ENCODE data around the gene PDX1.

Gene PDX1

GRCh38 chr13:27919934-27920676, at the start of gene PDX1:
TSS of gene PDX1 (plus strand) at chr13:27920000. CDS start at chr13:27920139, 139 bp downstream.
- FAIRE-seq (no peak), DNase-seq (ENCODE audit: low spot score) (no peak)

GRCh38 chr13:27878274-27878673, 41.5 kb upstream of the PDX1 start:
- FAIRE-seq (no peak), DNase-seq (ENCODE audit: low spot score) (no peak)

- no peak for FAIRE-seq
- no peak for DNase-seq (ENCODE audit: low spot score)
Observed at GRCh38 chr13:27889471-27889870, 30.3 kb upstream of the PDX1 start.

- no peak for FAIRE-seq
Observed at GRCh38 chr13:27896726-27897125, 23.1 kb upstream of the PDX1 start.

GRCh38 chr13:27904719-27905118, 15.1 kb upstream of the PDX1 start:
- no peak for DNase-seq (ENCODE audit: low spot score)
- no peak for FAIRE-seq

More at GRCh38 chr13:27896726-27897125, 23.1 kb upstream of the PDX1 start:
- DNase-seq (ENCODE audit: low spot score): no peak

DNA sequence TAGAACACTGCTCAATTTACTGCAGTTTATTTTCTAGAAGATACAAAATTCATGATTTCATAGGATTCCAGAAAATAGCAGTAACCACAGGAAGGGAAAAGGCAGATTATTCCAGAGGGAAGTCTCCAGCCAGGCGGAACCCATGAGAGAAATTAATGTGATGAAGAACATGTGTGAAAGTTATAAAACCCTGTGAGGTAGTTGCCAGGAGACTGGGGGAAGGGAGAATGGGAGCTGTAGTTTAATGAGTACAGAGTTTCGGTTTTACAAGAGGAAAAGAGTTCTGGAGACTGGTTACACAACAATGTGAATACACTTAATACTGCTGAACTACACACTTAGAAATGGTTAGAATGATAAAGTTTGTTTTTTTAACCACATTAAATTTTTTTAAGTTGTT, 14.2 kb upstream of the PDX1 start:
- DNase-seq (ENCODE audit: low spot score) (no peak), FAIRE-seq (no peak)

- FAIRE-seq (no peak), DNase-seq (ENCODE audit: low spot score) (no peak)
Observed at GRCh38 chr13:27907121-27907787, 12.5 kb upstream of the PDX1 start.

DNA sequence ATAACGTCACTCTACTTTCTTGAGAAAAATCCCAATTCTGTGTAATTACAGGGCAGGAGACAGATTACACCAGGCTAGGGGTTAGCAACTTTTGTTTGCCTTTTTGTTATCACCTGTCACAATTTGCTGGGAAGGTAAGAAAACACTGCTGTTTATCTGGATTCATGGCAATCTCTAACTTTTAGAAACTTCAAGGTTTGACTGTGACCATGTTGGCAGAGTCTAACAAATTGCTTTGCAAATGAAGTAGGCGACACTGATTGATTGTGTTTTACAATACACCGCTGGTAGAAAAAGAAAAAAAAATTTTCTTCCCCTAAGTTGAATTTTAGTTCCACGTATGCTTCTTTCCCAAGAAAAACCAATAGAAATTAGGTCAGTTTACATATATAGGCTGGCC, 10.4 kb upstream of the PDX1 start:
- FAIRE-seq: no peak
- DNase-seq (ENCODE audit: low spot score): no peak

DNA sequence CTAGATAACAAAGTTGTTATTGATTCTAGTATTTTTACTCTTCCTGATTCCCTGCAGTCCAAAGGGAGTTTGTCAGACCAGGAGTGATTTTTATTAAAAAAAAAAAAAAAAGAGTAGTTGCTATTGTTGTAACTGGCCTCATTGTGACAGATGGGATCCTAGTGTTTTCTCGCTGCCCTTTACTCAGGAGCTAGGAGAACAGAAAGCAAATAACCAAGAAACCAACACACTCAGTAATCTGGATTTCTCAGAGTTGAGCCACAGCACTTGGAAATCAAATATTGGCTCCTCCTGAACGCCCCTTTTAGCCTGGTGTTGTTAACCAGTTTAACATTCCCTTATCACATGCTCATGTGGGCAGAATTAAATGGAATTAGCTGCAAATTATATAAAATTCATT, 8.3 kb upstream of the PDX1 start:
- FAIRE-seq (no peak), DNase-seq (ENCODE audit: low spot score) (no peak)

- FAIRE-seq (no peak), DNase-seq (ENCODE audit: low spot score) (no peak)
Observed at GRCh38 chr13:27913160-27913559, 6.6 kb upstream of the PDX1 start.

DNA sequence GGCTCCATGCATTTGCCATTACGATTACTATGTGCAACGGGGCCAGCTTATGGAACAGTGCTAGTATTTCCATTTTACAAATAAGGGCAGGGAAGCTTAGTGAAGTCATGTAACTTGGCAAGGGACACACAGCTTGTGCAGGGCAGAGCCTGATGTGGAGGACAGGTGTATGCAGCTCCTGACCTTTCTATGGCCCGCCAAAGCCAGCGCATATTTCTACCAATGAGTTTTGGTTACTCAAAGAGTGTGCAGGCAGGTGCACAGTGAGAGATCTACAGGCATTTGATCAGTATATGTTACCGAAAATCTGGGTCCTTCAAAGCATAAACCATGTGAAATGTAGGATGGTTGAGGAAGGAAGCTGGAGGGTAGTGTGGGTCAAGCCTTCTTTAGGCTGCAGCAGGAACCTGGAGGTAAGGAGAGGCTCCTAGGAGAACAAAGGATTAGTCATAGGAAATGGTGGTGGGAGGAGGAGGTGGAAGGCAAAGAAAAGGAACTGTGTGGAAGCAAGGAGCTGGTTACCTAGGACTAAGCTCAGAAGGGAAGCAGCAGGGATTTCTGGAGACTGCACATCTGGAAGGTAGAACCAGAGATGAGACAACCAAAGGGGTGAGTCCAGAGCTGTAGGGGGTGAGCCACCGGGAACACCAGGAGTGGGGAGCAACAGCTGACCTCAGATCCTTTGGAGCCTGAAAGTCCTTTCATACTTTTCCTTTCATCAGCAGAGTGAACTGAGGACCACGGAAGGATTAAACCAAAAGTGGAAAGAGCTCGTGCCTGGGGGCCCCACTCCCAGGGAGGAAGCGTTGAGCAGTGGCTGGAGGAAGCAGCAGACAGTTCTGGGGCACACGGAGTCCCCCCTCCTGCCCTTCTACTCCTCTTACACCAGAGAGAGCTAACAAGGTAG, 4.2 kb upstream of the PDX1 start:
- DNase-seq (ENCODE audit: low spot score): no peak
- no peak for FAIRE-seq

GRCh38 chr13:27917121-27917947, 2.5 kb upstream of the PDX1 start:
- DNase-seq (ENCODE audit: low spot score) (no peak), FAIRE-seq (no peak)

GRCh38 chr13:27918041-27918917, 1.5 kb upstream of the PDX1 start:
- DNase-seq (ENCODE audit: low spot score) (no peak), FAIRE-seq (no peak)

DNA sequence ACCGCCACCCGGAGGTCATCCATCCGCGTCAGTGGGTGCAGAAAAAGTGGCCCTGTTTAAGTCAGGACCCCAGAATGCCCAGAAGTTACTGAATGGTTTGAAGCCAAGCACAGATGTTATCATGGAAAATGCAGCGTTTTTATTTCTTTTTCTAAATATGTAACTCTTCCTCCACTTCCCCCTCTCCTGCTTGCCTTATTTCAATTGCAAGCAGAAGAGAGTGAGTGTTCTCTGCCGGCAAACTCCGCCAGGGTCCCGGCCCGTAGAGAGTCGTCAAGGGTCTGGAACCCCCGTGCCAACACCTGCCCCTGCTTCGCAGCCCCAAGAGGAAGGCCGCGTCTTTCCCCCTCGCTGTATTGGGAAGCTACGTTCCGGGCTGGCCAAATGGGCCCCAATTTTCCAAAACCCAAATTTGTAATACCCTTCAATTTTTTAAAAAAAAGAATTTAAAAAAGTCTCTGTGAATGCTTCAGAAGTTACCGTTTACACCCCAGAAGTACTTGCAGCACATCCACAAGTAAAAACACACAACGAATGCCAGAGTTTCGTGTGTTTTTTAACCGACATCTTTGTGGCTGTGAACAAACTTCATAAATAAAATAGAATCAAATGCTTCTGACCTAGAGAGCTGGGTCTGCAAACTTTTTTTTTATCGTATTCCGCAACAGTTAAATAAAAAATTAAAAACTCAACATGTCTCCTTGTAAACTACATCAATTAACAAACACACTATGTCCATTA, 712 bp upstream of the PDX1 start:
- no peak for FAIRE-seq

DNA sequence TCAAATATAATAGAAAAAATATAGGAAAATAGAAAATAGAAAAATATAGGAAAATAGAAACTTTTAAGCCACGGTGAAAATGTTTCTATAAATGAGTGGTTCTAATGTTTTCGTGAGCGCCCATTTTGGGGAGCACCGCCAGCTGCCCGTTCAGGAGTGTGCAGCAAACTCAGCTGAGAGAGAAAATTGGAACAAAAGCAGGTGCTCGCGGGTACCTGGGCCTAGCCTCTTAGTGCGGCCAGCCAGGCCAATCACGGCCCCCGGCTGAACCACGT, 204 bp upstream of the PDX1 start:
- DNase-seq (ENCODE audit: low spot score) (no peak), FAIRE-seq (no peak)

More for the DNA sequence above, 712 bp upstream of the PDX1 start:
- no peak for DNase-seq (ENCODE audit: low spot score)

DNA sequence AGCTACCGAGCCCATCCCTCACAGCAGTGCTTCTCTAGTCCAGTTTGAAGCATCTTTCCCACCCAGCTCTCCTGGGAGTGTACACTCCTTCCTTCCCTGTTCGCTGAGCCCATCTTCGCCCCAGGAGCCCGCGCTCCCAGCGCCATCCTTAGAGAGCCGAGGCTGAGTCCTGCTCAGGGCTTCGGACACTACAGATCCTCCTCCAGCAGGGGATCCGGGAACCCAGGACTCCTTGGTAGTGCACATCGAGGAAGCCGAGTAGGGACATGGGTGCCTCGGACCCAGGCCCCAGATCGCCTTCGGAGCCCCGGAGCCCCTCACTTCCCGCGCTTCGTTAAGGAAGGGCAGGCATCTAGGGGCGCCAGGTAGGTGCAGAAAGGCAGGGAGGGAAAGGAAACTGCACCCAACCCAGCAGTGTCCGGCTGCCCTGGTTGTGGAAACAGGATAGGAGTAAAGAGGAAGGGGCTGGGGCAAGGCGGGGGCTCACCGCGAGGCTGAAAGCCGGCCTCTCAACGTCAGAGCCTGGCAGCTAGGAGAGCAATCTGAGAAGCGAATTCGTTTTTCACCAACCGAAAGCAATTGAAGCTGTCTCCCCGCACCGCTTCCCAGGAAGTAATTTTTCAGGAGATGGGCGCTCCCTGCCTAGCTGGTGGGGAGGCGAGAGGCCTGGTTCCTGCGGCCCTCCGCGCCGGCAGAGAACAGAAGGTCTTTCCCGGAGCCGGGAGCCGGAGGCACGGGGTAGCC, 1.0 kb downstream of the PDX1 start:
- DNase-seq (ENCODE audit: low spot score) (no peak), FAIRE-seq (no peak)

GRCh38 chr13:27921421-27921960, 1.7 kb downstream of the PDX1 start:
- FAIRE-seq (no peak), DNase-seq (ENCODE audit: low spot score) (no peak)

GRCh38 chr13:27921961-27922882, 2.4 kb downstream of the PDX1 start:
- DNase-seq (ENCODE audit: low spot score): no peak
- FAIRE-seq: no peak

All from RCC 7860 (cell line).